DND-41 (cell line): ENCODE data around the gene BTBD16.

Source experiments
- ATAC-seq: fragments of 200-7000 bp; cut with Tn5 transposase; 3 replicates; pipeline ENCODE4 v1.9.1; 2021; ENCODE audit warnings: low read depth; ENCODE audit not compliant: insufficient read depth
- DNase-seq: peaks from one replicate; pipeline ENCODE4 v3.0.0-alpha.2; 2020
- H2AFZ ChIP-seq: 2 replicates; pipeline ENCODE4 v1.6.0; 2012; ENCODE audit warnings: low read depth, low read length
- H3K27ac ChIP-seq: 2 replicates; pipeline ENCODE4 v1.5.1; 2012; ENCODE audit warnings: low read length, inconsistent platforms
- H3K27me3 ChIP-seq: fragments of 200-600 bp; sonication (generic); 2 replicates; pipeline ENCODE4 v1.6.0; 2012; ENCODE audit warnings: low read length, mild to moderate bottlenecking, inconsistent platforms; ENCODE audit not compliant: insufficient read depth, poor library complexity
- H3K36me3 ChIP-seq: 2 replicates; pipeline ENCODE4 v1.5.1; 2012; ENCODE audit warnings: low read length, inconsistent platforms; ENCODE audit not compliant: insufficient read depth
- H3K4me1 ChIP-seq: 2 replicates; pipeline ENCODE4 v1.5.1; 2012; ENCODE audit warnings: mild to moderate bottlenecking, low read length; ENCODE audit not compliant: insufficient read depth
- H3K4me2 ChIP-seq: 2 replicates; pipeline ENCODE4 v1.6.0; 2012; ENCODE audit warnings: mild to moderate bottlenecking, moderate library complexity, low read length, inconsistent platforms; ENCODE audit not compliant: insufficient read depth
- H3K4me3 ChIP-seq, 2 experiments: fragments of 200-600 bp in 1 of 2; shearing (Covaris generic) in 1 of 2; 2 replicates each; pipeline ENCODE4 v1.5.1; 2012 to 2016; ENCODE audit warnings: inconsistent platforms in 2 of 2, low read length in 2 of 2, mild to moderate bottlenecking in 2 of 2, low read depth in 1 of 2, moderate library complexity in 1 of 2
- H3K79me2 ChIP-seq: 2 replicates; pipeline ENCODE4 v1.6.0; 2012; ENCODE audit warnings: low read length, inconsistent platforms; ENCODE audit not compliant: insufficient read depth
- H3K9ac ChIP-seq: 2 replicates; pipeline ENCODE4 v1.6.0; 2012; ENCODE audit warnings: low read depth, mild to moderate bottlenecking, inconsistent platforms, low read length, moderate library complexity
- H3K9me3 ChIP-seq: 2 replicates; pipeline ENCODE4 v1.5.1; 2012; ENCODE audit warnings: low read length, moderate library complexity, mild to moderate bottlenecking, inconsistent platforms; ENCODE audit not compliant: insufficient read depth, severe bottlenecking
- H4K20me1 ChIP-seq: 2 replicates; pipeline ENCODE4 v1.6.0; 2012; ENCODE audit warnings: low read length; ENCODE audit not compliant: insufficient read depth
- EZH2 ChIP-seq: IDR thresholded peaks from 3 replicates; pipeline ENCODE4 v1.6.1; 2012; ENCODE audit warnings: borderline replicate concordance, low read depth, mild to moderate bottlenecking, moderate library complexity, low read length, inconsistent platforms; ENCODE audit not compliant: severe bottlenecking
- TF ChIP-seq, protein P1 (sequence below): IDR thresholded peaks from 2 replicates; pipeline ENCODE4 v1.5.1; 2012; ENCODE audit warnings: borderline replicate concordance, low read length, moderate library complexity, mild to moderate bottlenecking; ENCODE audit not compliant: poor library complexity, severe bottlenecking; ENCODE audit errors: extremely low read depth

The BTBD16 gene

DNA sequence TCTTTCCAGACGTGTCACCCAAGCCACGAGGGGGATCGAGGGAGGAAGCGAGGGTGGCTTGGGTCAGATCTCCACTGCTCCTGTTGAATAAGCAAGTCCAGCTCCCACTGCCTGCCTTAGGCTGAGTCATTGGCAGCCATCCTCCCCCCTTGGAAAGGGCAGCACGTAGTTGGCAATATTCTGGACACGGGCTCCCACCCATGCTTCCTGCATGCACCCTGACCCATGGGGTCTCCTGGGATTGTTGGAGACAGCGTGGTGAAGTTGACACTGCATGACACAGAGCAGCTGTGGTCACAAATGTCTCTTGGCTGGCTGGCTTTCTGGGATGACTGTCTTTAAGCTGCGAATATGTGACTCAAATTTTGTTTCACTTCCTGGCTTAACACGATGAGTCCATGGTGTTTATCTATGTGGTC, 11.2 kb downstream of the BTBD16 start:
- H4K20me1 ChIP-seq = 0 out of 2 replicates have a peak, but pooled peaks cover 2% of the 10 kb centered on the region
- H3K36me3 ChIP-seq = no peaks in the 10 kb centered on the region
- no peaks in the 10 kb centered on the region for H3K79me2 ChIP-seq
- ATAC-seq (no peak), DNase-seq (no peak)
- H3K27me3 ChIP-seq = no peaks in the 10 kb centered on the region
- H3K4me2 ChIP-seq = no peak overlapping the region
- no peak overlapping the region for H2AFZ ChIP-seq
- H3K4me3 ChIP-seq = no peak overlapping the region
- no peaks in the 10 kb centered on the region for H3K4me1 ChIP-seq
- no peak for TF ChIP-seq EZH2
- TF ChIP-seq, protein P1, sequence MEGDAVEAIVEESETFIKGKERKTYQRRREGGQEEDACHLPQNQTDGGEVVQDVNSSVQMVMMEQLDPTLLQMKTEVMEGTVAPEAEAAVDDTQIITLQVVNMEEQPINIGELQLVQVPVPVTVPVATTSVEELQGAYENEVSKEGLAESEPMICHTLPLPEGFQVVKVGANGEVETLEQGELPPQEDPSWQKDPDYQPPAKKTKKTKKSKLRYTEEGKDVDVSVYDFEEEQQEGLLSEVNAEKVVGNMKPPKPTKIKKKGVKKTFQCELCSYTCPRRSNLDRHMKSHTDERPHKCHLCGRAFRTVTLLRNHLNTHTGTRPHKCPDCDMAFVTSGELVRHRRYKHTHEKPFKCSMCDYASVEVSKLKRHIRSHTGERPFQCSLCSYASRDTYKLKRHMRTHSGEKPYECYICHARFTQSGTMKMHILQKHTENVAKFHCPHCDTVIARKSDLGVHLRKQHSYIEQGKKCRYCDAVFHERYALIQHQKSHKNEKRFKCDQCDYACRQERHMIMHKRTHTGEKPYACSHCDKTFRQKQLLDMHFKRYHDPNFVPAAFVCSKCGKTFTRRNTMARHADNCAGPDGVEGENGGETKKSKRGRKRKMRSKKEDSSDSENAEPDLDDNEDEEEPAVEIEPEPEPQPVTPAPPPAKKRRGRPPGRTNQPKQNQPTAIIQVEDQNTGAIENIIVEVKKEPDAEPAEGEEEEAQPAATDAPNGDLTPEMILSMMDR = no peak
- H3K27ac ChIP-seq = no peak overlapping the region
- H3K9ac ChIP-seq = no peak overlapping the region
- H3K9me3 ChIP-seq = no peaks in the 10 kb centered on the region

DNA sequence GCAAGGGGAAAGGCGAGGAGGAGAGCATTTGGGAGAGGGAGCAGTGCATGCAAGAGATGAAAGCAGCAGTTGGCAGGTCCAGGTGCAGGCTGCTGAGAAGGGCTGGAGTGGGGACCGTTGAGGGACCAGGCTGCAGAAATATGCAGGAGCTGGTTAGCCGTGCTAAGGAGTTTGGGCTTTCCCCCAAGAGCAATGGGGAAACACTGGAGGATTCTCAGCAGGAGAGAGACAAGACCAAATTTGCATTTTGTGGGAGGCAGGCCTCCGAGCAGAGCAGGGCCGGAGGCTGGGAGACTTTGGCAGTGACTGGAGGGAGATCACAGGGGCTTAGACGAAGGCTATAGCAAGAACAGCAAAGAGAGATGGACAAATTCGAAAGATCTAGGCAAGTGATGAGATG, 11.8 kb downstream of the BTBD16 start:
- no peak overlapping the region for H3K4me2 ChIP-seq

DNA sequence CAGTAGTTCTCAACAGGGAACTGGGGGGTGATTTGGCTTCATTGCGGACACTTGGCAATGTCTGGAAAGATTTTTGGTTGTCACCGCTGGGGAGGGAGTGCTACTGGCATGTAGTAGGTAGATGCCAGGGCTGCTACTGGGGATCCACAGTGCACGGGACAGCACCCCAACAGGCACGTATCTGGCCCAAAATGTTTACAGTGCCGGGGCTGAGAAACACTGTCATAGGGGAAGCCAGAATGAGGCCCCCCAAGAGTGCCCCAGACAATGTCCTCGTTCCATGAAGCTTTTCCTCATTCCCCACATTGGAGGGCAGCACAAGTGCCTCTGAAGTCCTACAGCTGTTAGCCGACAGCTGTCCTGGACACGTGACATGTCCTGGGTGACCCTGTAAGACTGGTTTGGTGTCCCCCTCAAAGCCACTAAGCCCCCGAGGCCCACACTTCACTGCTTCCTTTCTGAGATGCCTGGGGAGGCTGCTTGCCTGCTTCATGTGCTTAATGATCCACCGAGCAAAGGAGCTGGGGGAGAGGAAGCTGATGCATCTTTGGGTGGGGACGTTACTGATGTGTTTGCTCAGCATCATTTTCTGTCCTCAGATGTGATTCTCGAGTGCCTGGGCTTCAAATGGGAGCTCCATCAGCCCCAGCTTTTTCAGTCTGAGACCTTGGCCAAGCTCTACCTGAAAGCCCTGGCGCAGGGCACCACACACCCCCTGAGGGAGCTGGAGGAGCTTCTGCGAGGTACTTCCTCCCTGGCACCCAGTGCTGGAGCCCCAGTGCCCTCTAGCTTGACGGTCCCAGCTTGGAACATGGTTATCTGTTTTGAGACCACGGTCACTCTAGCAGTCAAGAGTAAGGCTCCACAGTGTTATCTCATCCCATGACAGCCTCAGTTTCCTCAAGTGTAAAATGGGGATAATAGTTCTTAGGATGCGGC, 14.7 kb downstream of the BTBD16 start:
- H3K27ac ChIP-seq = no peak overlapping the region
- 0 out of 2 replicates have a peak, but pooled peaks cover 2% of the 10 kb centered on the region for H4K20me1 ChIP-seq
- H3K27me3 ChIP-seq = no peaks in the 10 kb centered on the region
- no peaks in the 10 kb centered on the region for H3K4me1 ChIP-seq
- no peak overlapping the region for H3K4me2 ChIP-seq
- ATAC-seq (no peak), DNase-seq (no peak)
- no peak overlapping the region for H2AFZ ChIP-seq
- no peaks in the 10 kb centered on the region for H3K9me3 ChIP-seq
- TF ChIP-seq, protein P1 = no peak
- no peak for TF ChIP-seq EZH2
- no peaks in the 10 kb centered on the region for H3K79me2 ChIP-seq
- no peak overlapping the region for H3K4me3 ChIP-seq
- H3K36me3 ChIP-seq = no peaks in the 10 kb centered on the region
- H3K9ac ChIP-seq = no peak overlapping the region

More for the DNA sequence above, 11.8 kb downstream of the BTBD16 start:
- Histone ChIP-seq H3K4me3 (no peak overlapping the region), H3K79me2 (no peaks in the 10 kb centered on the region), H3K9me3 (no peaks in the 10 kb centered on the region), H3K27me3 (no peaks in the 10 kb centered on the region), H3K4me1 (no peaks in the 10 kb centered on the region), H3K36me3 (no peaks in the 10 kb centered on the region), H2AFZ (no peak overlapping the region), H4K20me1 (0 out of 2 replicates have a peak, but pooled peaks cover 2% of the 10 kb centered on the region), H3K9ac (no peak overlapping the region), H3K27ac (no peak overlapping the region)
- DNase-seq = no peak
- no peak for ATAC-seq
- no peak for TF ChIP-seq EZH2
- TF ChIP-seq, protein P1 = no peak
